Suppressor macrophage treated with lipopolysaccharide for 4 hours (primary cell): ENCODE results near the gene ARMCX6.
A peak's percentile ranks its signal among the peaks of the same experiment; 100 is the strongest.
"Not testable (repeated sequence)": the region's sequence is repeated elsewhere in the genome, so short reads cannot be mapped to it uniquely, and the experiment has no call there.

Experiments
- DNase-seq: peaks from one replicate; pipeline ENCODE4 v3.0.0-alpha.2; 2020

The ARMCX6 gene

DNA sequence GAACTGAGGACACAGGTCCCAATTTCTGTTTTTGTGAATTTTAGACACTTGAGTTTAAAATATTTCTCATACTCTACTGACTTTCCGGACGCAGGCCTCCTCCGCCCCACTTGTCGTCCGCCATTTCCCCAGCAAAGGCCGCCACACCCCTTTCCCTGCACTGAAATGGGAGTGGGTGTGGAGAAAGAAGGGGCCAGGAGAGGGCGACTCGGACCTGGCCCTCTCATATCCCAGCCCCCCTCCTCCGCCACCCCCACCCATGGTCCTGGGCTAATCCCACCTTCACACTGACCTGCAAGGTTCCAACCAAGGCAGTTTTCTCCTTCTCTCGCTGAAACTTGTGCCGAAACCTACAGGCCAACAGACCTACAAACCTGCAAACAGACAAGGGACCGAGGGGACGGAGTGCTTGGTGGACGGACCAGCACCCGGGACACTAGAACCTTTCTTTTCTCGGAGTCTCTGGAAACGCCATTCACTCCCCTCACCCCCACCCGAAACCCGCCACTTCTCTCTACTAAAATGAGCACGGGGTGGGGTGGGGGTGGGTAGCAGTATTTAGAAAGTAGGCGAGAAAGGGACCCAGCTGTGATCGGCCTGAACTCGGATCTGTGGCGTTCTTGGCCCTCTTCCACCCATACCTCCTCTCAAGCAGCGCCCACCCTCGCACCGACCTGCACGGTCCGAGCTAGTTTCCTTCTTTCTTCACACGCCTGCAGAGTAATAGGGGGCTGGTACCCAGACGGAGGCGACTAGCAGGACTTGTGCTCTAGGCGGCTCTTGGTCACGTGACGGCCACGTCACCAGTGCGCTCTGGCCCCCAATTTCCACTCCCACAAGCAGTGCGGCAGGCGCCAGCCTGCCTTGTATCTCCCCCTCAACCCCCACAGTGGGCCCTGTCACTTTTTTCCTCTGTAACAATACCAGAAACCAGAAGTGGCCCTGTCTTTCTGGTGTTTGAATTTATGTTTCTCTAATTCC, at the start of gene ARMCX6:
Gene ARMCX6, minus strand, starts transcription at position 790 of the 981 bp plus-strand sequence. CDS start 1,380 bp downstream, outside the sequence.
- DNase-seq: peak; percentile 65

DNA sequence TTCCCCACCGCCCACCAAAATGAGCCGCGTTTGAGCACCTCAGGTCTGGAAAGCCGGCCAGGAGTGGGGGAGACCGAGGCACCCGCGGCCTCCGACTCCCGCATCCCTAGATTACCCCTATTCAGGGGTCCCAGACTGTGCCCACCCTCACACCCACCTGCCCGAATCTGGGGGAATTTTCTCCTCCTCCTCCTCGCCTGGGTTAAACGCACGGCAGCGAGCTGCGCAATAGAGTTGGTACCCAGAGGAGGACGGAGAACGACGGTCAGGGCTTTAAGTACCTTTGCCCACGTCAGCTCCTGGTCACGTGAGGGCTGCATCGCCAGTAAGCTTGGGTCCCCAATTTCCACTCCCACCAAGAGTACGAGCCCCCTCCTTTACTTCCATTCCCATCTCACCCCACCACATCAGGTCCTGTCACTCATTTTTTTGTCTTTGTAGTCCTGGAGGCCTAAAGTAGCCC, 41.8 kb upstream of the ARMCX6 start, which contains the start of gene ARMCX2:
Gene ARMCX2, minus strand, starts transcription at position 250 of the 463 bp plus-strand sequence. CDS start 2,262 bp downstream, outside the sequence.
- DNase-seq: no peak

DNA sequence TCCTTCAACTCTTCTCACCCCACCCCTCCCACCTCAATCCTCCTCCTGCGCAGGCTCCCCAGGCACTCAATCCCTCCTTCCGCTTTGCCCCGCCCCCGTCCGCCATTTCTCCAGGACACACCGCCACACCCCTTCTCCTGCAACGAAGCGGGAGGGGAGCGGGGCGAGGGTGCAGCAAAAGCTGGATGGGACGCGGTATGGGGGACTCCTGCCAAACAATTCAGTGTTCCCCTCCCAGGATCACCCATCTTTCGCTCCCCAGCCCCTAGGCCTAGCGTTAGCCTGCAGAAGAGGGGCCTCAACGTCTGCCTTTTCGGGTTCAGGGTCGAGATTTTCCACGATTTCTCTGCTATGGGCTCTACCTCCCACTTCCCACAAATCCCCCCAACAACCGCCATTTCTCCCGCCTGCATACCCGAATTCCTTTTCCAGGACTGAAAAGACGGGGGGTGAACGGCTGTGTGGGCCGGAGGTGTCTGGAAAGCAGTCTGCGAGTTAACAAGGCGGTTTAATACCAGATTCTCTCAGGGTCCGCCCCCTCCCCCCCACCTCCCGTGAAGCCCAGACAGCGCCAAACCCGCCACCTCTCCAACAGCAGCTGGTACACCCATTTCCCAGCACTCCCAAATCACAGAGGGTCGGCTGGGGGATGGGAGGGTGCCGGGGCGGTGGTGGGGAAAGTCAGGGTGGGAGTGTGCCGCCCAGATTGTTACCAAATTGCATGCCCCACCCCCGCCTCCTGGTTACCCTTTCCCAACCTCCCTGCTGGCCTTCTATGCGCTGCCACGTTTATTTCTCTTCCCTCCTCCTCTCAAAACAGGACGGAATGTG, 41.1 kb upstream of the ARMCX6 start:
- DNase-seq: peak; percentile 41

DNA sequence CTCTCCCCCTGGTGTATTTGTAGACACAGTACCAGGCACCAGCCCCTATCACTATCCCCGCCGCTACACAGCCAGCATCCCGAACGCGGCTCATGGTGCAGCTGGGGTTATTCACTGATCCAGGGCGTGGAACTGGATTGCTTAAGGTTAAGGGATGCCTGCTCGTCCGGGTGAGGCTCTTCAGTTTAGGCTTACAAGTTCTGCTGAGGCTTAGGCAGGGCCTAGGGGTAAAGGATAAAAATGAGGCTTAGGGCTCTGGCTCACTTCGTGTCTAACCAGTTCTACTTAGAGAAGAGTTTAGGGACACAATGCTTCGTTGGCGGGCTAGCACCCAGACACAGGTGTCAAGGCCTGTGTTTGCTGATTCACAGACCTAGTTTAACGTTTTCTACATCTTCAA, 39.7 kb upstream of the ARMCX6 start:
- DNase-seq: no peak

DNA sequence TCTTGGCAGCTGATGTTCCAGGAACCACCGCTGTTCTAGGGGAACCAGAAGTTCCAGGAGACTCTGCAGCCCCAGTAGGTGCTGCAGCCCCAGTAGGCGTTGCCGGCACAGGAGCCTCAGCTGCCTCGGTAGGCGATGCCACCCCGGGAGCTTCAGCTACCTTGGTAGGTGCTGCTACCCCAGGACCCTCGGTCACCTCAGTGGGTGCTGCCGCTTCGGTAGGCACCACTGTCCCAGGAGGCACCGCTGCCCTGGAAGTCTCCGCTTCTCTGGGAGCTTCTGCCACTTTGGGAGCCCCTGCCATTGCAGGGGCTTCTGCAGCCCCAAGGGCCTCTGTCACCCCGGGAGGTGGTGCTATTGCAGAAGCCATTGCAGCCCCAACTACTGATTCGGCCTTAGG, 39.0 kb upstream of the ARMCX6 start:
- DNase-seq: no peak

DNA sequence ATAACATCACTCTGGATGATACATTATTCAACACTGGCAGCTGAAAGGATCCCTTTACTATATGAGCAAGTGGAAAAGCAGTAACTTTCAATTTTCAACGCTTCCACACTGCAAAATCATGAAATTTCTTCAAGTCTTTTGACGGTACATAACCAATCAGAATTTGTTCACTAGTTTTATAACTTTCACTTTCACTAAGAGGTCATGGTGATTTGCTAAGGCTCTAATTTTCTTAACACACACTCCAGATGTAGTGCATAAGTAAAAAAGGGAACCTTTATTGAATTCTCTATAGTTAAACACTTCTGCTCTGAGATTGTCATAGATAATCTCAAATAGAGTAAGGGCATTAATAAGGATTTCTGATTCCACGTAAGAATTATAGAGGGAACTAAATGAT, 37.7 kb upstream of the ARMCX6 start:
- DNase-seq: peak; percentile 48

DNA sequence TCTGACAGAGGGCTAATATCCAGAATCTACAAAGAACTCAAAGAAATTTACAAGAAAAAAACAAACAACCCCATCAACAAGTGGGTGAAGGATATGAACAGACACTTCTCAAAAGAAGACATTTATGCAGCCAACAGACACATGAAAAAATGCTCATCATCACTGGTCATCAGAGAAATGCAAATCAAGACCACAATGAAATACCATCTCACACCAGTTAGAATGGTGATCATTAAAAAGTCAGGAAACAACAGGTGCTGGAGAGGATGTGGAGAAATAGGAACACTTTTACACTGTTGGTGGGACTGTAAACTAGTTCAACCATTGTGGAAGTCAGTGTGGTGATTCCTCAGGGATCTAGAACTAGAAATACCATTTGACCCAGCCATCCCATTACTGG, 29.9 kb upstream of the ARMCX6 start:
- not testable (repeated sequence) for DNase-seq

DNA sequence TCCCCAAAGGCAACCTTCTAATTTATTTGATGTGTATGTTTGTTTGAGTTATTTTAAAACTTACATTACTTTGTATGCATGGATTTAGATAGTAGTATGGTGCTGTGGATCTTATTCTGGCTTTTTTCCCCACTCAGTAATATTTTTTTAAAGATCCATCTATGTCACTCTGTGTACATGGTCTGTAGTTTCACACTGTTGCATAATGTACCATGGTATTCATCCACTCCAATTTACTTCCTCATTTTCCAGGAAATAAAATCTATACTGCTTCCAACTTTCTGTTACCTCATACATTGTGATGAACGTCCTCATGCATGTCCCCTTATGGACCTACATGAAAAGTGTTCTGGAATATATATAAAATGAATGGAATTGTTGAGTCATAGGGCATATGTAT, 24.3 kb upstream of the ARMCX6 start:
- peak; percentile 40 for DNase-seq

DNA sequence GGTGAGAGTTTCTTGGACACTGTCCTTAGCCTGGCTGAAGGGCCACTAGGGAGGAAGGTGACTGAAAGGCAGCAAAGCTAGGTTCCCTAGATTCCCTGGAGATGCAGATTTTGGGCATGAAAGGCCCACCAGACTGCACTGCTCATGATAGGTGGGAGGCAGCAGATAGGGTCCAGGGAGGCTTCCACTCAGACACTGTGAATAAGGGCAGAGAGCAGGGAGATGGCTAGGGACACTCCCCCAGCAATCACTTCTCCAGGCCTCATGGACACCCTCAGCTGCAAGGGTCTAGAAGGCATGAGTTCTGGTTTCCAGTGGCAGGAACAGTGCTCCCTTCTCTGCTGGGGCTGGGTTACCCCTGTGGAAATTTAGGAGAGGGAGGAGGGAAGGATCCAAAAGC, 21.8 kb upstream of the ARMCX6 start:
- DNase-seq: no peak

DNA sequence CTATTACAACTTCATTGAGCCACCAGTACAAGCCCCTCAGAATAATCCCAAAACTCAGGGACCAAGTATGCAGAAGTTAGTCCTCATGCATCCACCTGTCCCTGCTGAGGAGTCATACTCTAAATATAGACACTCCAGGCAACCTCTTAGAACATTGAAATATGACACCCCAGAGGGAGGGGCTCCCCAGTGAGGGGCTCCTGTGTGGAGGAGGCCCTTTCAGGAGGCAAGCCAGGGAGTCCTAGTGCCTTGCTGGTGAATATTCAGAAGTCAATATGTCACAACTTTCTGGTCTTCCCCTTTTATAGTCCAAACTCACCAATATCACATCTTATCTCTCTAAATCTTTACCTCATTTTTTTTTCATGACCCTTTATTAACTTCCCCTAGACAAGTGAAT, 1.6 kb upstream of the ARMCX6 start:
- no peak for DNase-seq

DNA sequence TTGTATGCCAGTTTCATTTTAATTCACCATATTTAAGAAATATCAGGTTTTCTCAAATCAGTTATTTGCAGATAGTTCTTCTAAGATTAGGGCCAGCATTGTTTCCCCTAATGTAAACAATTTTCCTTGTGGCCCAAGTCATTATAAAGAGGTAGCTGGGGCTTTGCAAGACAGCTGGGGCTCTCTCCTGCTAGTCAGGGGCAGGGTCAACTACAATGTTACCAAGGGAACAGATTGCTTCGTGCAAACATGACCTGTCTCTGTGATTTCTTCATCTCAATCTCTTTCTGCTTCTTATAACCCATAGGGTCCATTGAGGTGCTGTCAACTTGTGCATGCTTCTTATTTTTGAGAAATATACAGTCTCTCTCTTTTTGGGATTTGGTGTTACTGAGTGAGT, 12.1 kb downstream of the ARMCX6 start:
- no peak for DNase-seq

DNA sequence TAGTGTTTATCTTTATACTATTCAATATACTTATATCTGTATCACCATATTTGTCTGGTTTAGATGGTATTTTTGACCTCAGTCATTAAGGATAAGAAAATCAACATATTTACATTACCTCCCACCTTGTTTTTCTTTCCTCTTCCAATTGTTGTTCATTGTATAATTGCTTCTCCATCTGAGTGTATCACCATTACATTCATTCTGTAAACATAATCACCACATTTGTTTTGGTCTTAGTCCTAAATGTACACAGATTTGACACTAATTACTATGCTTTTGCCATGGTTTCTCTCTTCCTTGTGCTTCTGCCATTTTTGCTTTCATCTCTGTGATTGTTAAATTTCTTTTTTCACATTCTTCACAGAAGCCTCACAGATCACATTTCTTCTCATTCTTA, 12.7 kb downstream of the ARMCX6 start:
- no peak for DNase-seq

DNA sequence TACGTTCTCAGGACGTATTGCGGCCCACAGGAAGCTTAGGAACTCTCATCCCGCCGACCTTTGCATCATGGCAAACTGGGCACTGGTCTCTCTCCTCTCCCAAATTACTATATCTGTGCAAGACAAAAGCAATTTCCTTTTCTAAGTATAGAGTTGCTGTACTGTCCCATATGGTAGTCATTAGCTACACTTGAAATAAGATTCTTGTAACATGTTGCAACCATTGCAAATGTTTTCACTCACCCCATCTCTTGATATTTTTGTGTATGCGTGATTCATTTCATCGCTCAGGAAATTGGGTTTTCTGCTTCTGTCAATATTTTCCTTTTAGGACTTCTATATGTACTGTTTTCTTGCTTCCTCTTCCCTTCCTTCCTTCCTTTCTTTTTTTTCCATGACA, 15.7 kb downstream of the ARMCX6 start:
- DNase-seq: no peak

DNA sequence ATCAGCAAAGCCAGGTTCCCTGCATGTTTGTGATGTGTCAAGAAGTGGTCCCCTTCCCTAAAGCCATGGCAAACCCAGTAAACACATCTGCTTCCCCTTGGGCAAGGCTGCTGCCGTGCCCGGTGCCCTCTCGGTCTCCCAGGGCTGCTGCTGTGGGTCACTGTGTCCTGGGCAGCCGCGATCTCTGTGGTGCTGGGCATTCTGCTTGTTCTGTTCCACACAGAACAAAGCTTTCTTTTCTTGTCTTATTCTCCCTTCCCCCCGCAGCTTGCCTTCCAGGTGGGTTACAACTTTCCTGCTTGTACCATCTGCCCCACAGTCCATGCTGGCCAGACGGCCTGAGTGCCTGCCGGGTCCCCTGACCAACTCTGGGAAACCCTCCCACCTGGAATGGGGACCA, 18.2 kb downstream of the ARMCX6 start:
- DNase-seq: not testable (repeated sequence)

DNA sequence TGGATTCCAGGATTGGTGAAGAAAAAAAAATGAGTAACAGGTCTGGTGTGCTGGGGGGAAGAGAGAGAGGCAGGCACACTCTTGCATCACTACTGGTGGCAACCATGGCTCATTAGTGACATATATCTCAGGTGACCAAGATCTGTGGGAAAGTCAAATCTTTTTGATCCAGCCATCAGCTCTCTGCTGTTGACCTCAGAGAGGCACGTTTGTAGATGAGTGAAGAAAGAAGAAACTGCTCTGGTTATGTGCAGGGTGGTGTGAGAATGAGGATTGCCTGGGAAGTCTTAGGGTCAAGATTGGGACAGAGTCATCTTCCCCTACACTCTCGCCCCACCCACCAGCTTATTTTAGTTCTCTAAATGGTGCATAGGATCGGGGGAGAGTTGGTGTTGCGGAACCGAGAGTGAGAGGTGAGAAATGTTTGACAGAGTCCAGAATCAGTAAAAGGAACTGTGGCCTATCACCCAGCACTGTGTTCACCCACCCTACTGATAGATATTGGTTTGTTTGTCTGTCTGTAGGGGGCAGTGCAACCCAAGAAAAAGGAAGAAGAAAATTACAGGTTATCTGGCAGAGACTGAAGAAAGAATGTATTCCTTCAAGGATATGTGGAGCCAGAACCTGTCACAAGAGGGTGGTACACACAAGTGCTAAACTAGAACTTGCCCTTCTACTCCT, 21.9 kb downstream of the ARMCX6 start:
- peak; percentile 65 for DNase-seq
